SK-N-SH treated with all-trans-retinoic acid at 6 μM for 48 hours (cell line): ENCODE data around the gene CEACAM5.

ENCODE experiments used
- ATAC-seq: fragments of 200-7000 bp; cut with Tn5 transposase; 3 replicates; pipeline ENCODE4 v1.9.1; 2020; ENCODE audit warnings: mild to moderate bottlenecking, moderate library complexity
- ARNTL ChIP-seq: fragments of 450-650 bp; formaldehyde crosslinking; IDR thresholded peaks from 2 replicates; pipeline ENCODE4 v1.5.0; 2020; ENCODE audit warnings: low read depth, mild to moderate bottlenecking, moderate library complexity, borderline replicate concordance
- BACH2 ChIP-seq: fragments of 250-450 bp; sonication (Bioruptor Pico); IDR thresholded peaks from 2 replicates; pipeline ENCODE4 v1.9.0; 2021; ENCODE audit warnings: mild to moderate bottlenecking, borderline replicate concordance
- CREB5 ChIP-seq: fragments of 250-450 bp; sonication (Bioruptor Pico); IDR thresholded peaks from 2 replicates; pipeline ENCODE4 v1.5.1; 2020; ENCODE audit warnings: low read depth, mild to moderate bottlenecking, moderate library complexity
- CSDC2 ChIP-seq: fragments of 250-450 bp; sonication (Bioruptor Pico); IDR thresholded peaks from 2 replicates; pipeline ENCODE4 v1.5.0; 2020; ENCODE audit warnings: mild to moderate bottlenecking, moderate library complexity
- CSRNP3 ChIP-seq: fragments of 250-450 bp; sonication (Bioruptor Pico); IDR thresholded peaks from 2 replicates; pipeline ENCODE4 v1.5.1; 2021; ENCODE audit warnings: mild to moderate bottlenecking, moderate library complexity
- ESRRG ChIP-seq: fragments of 250-450 bp; sonication (Bioruptor Pico); IDR thresholded peaks from 2 replicates; pipeline ENCODE4 v1.6.1; 2021; ENCODE audit warnings: mild to moderate bottlenecking
- GLIS3 ChIP-seq: fragments of 250-450 bp; sonication (Bioruptor Pico); IDR thresholded peaks from 2 replicates; pipeline ENCODE4 v1.5.0; 2020; ENCODE audit warnings: mild to moderate bottlenecking, moderate library complexity
- ISL1 ChIP-seq: fragments of 250-450 bp; sonication (Bioruptor Pico); IDR thresholded peaks from 2 replicates; pipeline ENCODE4 v2.1.2; 2022; ENCODE audit warnings: mild to moderate bottlenecking, moderate library complexity
- OSR1 ChIP-seq: fragments of 250-450 bp; sonication (Bioruptor Pico); IDR thresholded peaks from 2 replicates; pipeline ENCODE4 v1.8.0; 2022; ENCODE audit warnings: moderate library complexity, mild to moderate bottlenecking, inconsistent platforms
- PPARA ChIP-seq: fragments of 250-450 bp; sonication (Bioruptor Pico); IDR thresholded peaks from 2 replicates; pipeline ENCODE4 v1.5.0; 2020; ENCODE audit warnings: mild to moderate bottlenecking, borderline replicate concordance
- SNAI2 ChIP-seq: fragments of 250-450 bp; sonication (Bioruptor Pico); IDR thresholded peaks from 2 replicates; pipeline ENCODE4 v1.5.0; 2020; ENCODE audit warnings: mild to moderate bottlenecking, moderate library complexity
- TCF4 ChIP-seq: fragments of 250-450 bp; sonication (Bioruptor Pico); IDR thresholded peaks from 2 replicates; pipeline ENCODE4 v1.8.0; 2021; ENCODE audit warnings: mild to moderate bottlenecking, moderate library complexity, borderline replicate concordance
- TOX ChIP-seq: fragments of 250-450 bp; sonication (Bioruptor Pico); IDR thresholded peaks from 2 replicates; pipeline ENCODE4 v1.8.0; 2021; ENCODE audit warnings: mild to moderate bottlenecking, moderate library complexity, borderline replicate concordance
- ZC3H10 ChIP-seq: fragments of 250-450 bp; sonication (Bioruptor Pico); IDR thresholded peaks from 2 replicates; pipeline ENCODE4 v1.5.1; 2021; ENCODE audit warnings: mild to moderate bottlenecking, moderate library complexity
- ZFP3 ChIP-seq: fragments of 250-450 bp; sonication (Bioruptor Pico); IDR thresholded peaks from 2 replicates; pipeline ENCODE4 v1.5.0; 2020; ENCODE audit warnings: mild to moderate bottlenecking, moderate library complexity
- ZFP30 ChIP-seq: fragments of 450-650 bp; formaldehyde crosslinking; IDR thresholded peaks from 2 replicates; pipeline ENCODE4 v1.5.0; 2022; ENCODE audit warnings: mild to moderate bottlenecking, moderate library complexity
- ZNF70 ChIP-seq: fragments of 450-650 bp; formaldehyde crosslinking; IDR thresholded peaks from 2 replicates; pipeline ENCODE4 v1.5.0; 2020; ENCODE audit warnings: mild to moderate bottlenecking, moderate library complexity
- ZNF8 ChIP-seq: fragments of 450-650 bp; formaldehyde crosslinking; IDR thresholded peaks from 2 replicates; pipeline ENCODE4 v1.5.0; 2020; ENCODE audit warnings: mild to moderate bottlenecking, moderate library complexity
- TF ChIP-seq, protein P1 (sequence below): fragments of 250-450 bp; sonication (Bioruptor Pico); IDR thresholded peaks from 2 replicates; pipeline ENCODE4 v1.5.0; 2020; ENCODE audit warnings: mild to moderate bottlenecking, moderate library complexity
- TF ChIP-seq, protein P2 (sequence below): fragments of 250-450 bp; sonication (Bioruptor Pico); IDR thresholded peaks from 2 replicates; pipeline ENCODE4 v1.8.0; 2020; ENCODE audit warnings: mild to moderate bottlenecking, moderate library complexity, borderline replicate concordance
- TF ChIP-seq, protein P3 (sequence below): fragments of 250-450 bp; sonication (Bioruptor Pico); IDR thresholded peaks from 2 replicates; pipeline ENCODE4 v1.8.0; 2021; ENCODE audit warnings: low read depth, mild to moderate bottlenecking, moderate library complexity, borderline replicate concordance

Gene CEACAM5

DNA sequence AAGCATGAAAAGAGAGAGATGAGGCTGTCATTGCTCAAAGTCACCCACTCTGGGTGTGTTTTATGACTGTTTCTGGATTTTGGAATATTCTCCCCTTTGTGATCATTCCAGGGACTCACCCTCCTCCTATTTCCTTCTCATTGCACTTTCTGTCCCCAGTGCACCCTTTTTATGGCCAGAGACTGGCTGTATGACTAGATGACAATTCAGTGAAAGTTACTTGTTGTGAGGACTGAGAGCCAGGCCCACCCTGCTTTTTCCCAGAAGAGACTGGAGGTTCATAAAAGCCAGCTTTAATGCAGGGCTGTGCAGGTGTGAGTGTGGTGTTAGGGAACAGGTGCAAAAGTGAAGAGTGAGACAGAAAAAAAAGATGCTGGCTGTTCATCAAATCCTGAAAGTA, 37.7 kb upstream of the CEACAM5 start (continued):
- TF ChIP-seq, protein P1, sequence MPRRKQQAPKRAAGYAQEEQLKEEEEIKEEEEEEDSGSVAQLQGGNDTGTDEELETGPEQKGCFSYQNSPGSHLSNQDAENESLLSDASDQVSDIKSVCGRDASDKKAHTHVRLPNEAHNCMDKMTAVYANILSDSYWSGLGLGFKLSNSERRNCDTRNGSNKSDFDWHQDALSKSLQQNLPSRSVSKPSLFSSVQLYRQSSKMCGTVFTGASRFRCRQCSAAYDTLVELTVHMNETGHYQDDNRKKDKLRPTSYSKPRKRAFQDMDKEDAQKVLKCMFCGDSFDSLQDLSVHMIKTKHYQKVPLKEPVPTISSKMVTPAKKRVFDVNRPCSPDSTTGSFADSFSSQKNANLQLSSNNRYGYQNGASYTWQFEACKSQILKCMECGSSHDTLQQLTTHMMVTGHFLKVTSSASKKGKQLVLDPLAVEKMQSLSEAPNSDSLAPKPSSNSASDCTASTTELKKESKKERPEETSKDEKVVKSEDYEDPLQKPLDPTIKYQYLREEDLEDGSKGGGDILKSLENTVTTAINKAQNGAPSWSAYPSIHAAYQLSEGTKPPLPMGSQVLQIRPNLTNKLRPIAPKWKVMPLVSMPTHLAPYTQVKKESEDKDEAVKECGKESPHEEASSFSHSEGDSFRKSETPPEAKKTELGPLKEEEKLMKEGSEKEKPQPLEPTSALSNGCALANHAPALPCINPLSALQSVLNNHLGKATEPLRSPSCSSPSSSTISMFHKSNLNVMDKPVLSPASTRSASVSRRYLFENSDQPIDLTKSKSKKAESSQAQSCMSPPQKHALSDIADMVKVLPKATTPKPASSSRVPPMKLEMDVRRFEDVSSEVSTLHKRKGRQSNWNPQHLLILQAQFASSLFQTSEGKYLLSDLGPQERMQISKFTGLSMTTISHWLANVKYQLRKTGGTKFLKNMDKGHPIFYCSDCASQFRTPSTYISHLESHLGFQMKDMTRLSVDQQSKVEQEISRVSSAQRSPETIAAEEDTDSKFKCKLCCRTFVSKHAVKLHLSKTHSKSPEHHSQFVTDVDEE (CRISPR knock-in tag): no peak
- TF ChIP-seq ZFP3 (CRISPR knock-in tag) (no peak), ZNF70 (CRISPR knock-in tag) (no peak), TCF4 (CRISPR knock-in tag) (no peak), ZC3H10 (CRISPR knock-in tag) (no peak), BACH2 (CRISPR knock-in tag) (no peak), CSRNP3 (CRISPR knock-in tag) (no peak)

DNA sequence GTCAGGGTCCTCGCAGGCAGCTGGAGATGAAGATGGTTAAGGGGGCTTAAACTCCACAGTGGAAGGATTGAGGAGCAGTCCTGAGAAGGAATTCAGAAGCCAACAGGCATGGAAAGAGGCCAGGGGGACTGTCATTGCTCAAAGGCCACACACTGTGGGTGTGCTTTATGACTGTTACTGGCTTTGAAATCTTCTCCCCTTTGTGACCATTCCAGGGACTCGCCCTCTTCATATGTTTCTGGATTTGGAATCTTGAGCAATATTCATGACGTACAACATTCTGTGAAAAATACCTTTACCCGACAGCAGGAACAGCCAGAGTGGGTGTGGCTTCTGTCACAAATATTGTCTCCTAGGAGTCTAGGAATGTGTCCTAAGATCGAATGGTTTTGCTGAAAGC, 36.9 kb upstream of the CEACAM5 start:
- TF ChIP-seq ZNF8 (no peak), ZNF70 (CRISPR knock-in tag) (no peak)
- ATAC-seq: no peak

GRCh38 chr19:41682437-41682836, 26.0 kb upstream of the CEACAM5 start:
- TF ChIP-seq, protein P2, sequence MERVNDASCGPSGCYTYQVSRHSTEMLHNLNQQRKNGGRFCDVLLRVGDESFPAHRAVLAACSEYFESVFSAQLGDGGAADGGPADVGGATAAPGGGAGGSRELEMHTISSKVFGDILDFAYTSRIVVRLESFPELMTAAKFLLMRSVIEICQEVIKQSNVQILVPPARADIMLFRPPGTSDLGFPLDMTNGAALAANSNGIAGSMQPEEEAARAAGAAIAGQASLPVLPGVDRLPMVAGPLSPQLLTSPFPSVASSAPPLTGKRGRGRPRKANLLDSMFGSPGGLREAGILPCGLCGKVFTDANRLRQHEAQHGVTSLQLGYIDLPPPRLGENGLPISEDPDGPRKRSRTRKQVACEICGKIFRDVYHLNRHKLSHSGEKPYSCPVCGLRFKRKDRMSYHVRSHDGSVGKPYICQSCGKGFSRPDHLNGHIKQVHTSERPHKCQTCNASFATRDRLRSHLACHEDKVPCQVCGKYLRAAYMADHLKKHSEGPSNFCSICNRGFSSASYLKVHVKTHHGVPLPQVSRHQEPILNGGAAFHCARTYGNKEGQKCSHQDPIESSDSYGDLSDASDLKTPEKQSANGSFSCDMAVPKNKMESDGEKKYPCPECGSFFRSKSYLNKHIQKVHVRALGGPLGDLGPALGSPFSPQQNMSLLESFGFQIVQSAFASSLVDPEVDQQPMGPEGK: no peak
- TF ChIP-seq, all 23 proteins: peak for 0
- no peak for ATAC-seq

GRCh38 chr19:41687419-41687818, 21.0 kb upstream of the CEACAM5 start:
- no peak for ATAC-seq

DNA sequence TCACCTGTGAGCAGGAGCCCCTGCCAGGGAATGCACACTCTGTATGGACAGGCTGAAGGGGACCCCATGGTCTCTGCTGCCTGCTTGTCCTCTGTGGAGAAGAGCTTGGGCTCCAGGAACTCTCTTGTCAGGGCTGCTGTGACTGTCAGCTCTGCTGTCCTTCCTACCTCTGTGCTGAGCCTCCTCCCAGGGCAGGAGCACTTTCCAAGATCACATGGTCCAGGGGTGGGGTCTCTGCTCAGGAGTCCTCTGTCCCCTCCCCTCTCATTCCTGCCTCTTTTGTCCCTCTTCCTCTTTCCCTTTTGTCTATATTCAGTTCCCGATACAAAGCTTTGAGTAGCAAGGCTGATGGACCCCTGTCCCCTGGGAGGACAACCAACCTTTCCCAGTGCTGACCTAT, 20.3 kb upstream of the CEACAM5 start, which contains the start of gene CEACAM7:
Gene CEACAM7 (minus strand): TSS at position 173 of the 400 bp plus-strand sequence. CDS start 105 bp downstream, at position 68.
- TF ChIP-seq ZC3H10 (CRISPR knock-in tag) (no peak), TCF4 (CRISPR knock-in tag) (no peak), ZFP30 (CRISPR knock-in tag) (no peak), BACH2 (CRISPR knock-in tag) (no peak), CREB5 (CRISPR knock-in tag) (no peak), OSR1 (CRISPR knock-in tag) (no peak), GLIS3 (CRISPR knock-in tag) (no peak), ISL1 (CRISPR knock-in tag) (no peak), ARNTL (no peak), TOX (CRISPR knock-in tag) (no peak), ZFP3 (CRISPR knock-in tag) (no peak), ZNF8 (no peak), SNAI2 (CRISPR knock-in tag) (no peak), ESRRG (CRISPR knock-in tag) (no peak), CSDC2 (no peak), PPARA (CRISPR knock-in tag) (no peak)
- TF ChIP-seq, protein P2: no peak
- TF ChIP-seq, protein P3, sequence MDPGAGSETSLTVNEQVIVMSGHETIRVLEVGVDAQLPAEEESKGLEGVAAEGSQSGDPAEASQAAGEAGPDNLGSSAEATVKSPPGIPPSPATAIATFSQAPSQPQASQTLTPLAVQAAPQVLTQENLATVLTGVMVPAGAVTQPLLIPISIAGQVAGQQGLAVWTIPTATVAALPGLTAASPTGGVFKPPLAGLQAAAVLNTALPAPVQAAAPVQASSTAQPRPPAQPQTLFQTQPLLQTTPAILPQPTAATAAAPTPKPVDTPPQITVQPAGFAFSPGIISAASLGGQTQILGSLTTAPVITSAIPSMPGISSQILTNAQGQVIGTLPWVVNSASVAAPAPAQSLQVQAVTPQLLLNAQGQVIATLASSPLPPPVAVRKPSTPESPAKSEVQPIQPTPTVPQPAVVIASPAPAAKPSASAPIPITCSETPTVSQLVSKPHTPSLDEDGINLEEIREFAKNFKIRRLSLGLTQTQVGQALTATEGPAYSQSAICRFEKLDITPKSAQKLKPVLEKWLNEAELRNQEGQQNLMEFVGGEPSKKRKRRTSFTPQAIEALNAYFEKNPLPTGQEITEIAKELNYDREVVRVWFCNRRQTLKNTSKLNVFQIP: no peak
- TF ChIP-seq, protein P1 (CRISPR knock-in tag): no peak
- no peak for ATAC-seq

More at GRCh38 chr19:41687419-41687818, 21.0 kb upstream of the CEACAM5 start:
- TF ChIP-seq ZFP3 (CRISPR knock-in tag): no peak
